Heart left ventricle (tissue), 16 donors: Measurements from ENCODE around the gene C1QTNF1. TPM values are rescaled to one million over a fixed set of nuclear protein-coding genes. Genes with fewer than 3 reads are reported as not detected.
A peak's percentile ranks its signal among the peaks of the same experiment; 100 is the strongest.

Experiments used
- ATAC-seq, 4 donors: fragments of 200-7000 bp; cut with Tn5 transposase; one replicate each; pipeline ENCODE4 v1.9.1; 2020 to 2022; ENCODE audit warnings: moderate library complexity in 4 of 4, mild to moderate bottlenecking in 3 of 4, moderate number of reproducible peaks in 1 of 4
- DNase-seq, 5 donors: peaks; one replicate each; pipeline ENCODE4 v3.0.0-alpha.2; 2020
- H3K27ac ChIP-seq, 12 donors: fragments of 200-600 bp; sonication (generic) in 4 of 12; one replicate each; pipeline versions ENCODE4 v1.5.0 to v1.8.0; 2016 to 2022; ENCODE audit warnings: mild to moderate bottlenecking in 2 of 12
- H3K27me3 ChIP-seq, 9 donors: fragments of 200-600 bp; sonication (generic) in 2 of 9; one replicate each; pipeline versions ENCODE4 v1.5.1 to v1.8.0; 2016 to 2022; ENCODE audit warnings: mild to moderate bottlenecking in 3 of 9
- H3K36me3 ChIP-seq, 9 donors: fragments of 200-600 bp; sonication (generic) in 2 of 9; one replicate each; pipeline versions ENCODE4 v1.5.0 to v1.8.0; 2018 to 2022; ENCODE audit warnings: mild to moderate bottlenecking in 2 of 9
- H3K4me1 ChIP-seq, 12 donors: fragments of 200-600 bp; sonication (generic) in 4 of 12; one replicate each; pipeline versions ENCODE4 v1.5.0 to v1.8.0; 2016 to 2022; ENCODE audit warnings: mild to moderate bottlenecking in 3 of 12
- H3K4me3 ChIP-seq, 12 donors: fragments of 200-600 bp; sonication (generic) in 4 of 12; one replicate each; pipeline versions ENCODE4 v1.5.0 to v1.8.0; 2017 to 2022; ENCODE audit warnings: mild to moderate bottlenecking in 9 of 12, moderate library complexity in 4 of 12
- H3K9me3 ChIP-seq, 12 donors: fragments of 200-600 bp; sonication (generic) in 4 of 12; one replicate each; pipeline versions ENCODE4 v1.5.0 to v1.8.0; 2016 to 2022; ENCODE audit warnings: mild to moderate bottlenecking in 1 of 12
- POLR2A ChIP-seq, 2 donors: fragments of 450-650 bp; IDR thresholded peaks; one replicate each; pipeline ENCODE4 v1.6.1; 2017; ENCODE audit warnings: antibody characterized with exemption in 2 of 2, mild to moderate bottlenecking in 2 of 2, moderate library complexity in 2 of 2
- WGBS, 4 donors: extraction: QIAGEN DNeasy Blood & Tissue Kit in 2 of 4; methylation state at CpG; one replicate each; pipeline versions ENCODE4 v1.1.5 to v1.1.7; 2013 to 2018; 5-methylcytosine and 5-hydroxymethylcytosine counted together
- intact Hi-C, 10 donors: fragments of 100-400 bp; cut with DNase I; formaldehyde crosslinking; loops; one replicate each; pipeline versions ENCODE4 v1.11.1 to v1.14.2; 2022
- polyA plus RNA-seq, 2 donors: library from polyadenylated mRNA; stranded (reverse); fragments of 200-250 nt; gene quantifications; one replicate each; pipeline ENCODE4 v1.2.3, GENCODE V29; 2013
- total RNA-seq, 9 donors: library from RNA; depleted of rRNA in 2 of 9; stranded (reverse); fragments of >200 nt in 2 of 9; fragmentation: NEBNext Ultra II Directional in 3 of 9; extraction: Animal tissue kit (Norgen Biotek cat#: 25700) in 3 of 9; gene quantifications; one replicate each; pipeline versions ENCODE4 v1.1.0 to v1.2.4, GENCODE V29; 2016 to 2023
- TF ChIP-seq, protein P1 (sequence below), 12 donors: fragments of 200-600 bp; sonication (generic) in 4 of 12; IDR thresholded peaks; one replicate each; pipeline versions ENCODE4 v1.5.0 to v1.8.0; 2018 to 2022; ENCODE audit warnings: antibody characterized with exemption in 12 of 12, mild to moderate bottlenecking in 5 of 12
- donor health status: ischemic (EF 13 %, LVEDD 7.1; RV severe dilation, severe dysfunction).
- donor health status: healthy with polysubstance abuse.
- donor health status: DM: no; HTN: yes; CAD: no.
- donor health status: DM: no; HTN: no; CAD: no.
- donor health status: ischemic (EF 25% LVEDD 6.9; RV normal size, moderate dysfunction).
- donor health status: ischemic (EF 25% LVEDD 5.7; RV mildly dilated, moderate dysfunction).
- donor health status: healthy.
- donor health status: DM: yes; HTN: yes; CAD: no.
- donor health status: ischemic (EF 35%, LVEDD 5.7; RV mildly dilated, moderate dysfunction).
- donor health status: nonischemic (EF 11% LVEDD 7.7; RV severe dilation, severe dysfunction).
- donor health status: DM: yes; HTN: yes; CAD: no.
- donor health status: PGD.
- donor health status: ischemic (EF 29% LVEDD 5.4; RV normal size, mild dysfunction).
- donor health status: nonischemic (EF 23%, LVEDD 6.1; RV moderate dilation, normal function).

C1QTNF1 gene
- total and polyA plus RNA-seq, 11 donors = 37.0 to 406 (median 85.5) TPM

DNA sequence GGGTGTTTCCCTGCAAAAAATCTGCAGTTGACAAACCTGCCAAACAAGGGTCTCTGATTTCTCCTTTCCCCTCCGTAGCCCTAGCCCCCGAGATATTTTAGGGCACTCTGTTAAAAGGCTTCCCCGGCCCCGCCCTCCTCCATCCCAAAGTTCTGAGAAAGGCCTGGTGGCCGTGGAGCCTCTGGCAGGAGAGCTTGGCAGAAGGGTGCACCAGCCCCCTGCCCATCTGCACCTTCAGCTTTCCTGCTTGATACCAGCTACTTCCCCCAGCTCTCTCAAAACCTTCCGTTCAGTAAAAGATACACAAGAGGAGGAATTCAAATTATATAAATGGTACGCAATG, 13.7 kb upstream of the C1QTNF1 start:
- Histone ChIP-seq H3K4me3 (peak overlapping the region in 11 of 12 donors; percentile 57 to 100 (median 86)), H3K4me1 (peaks cover 7 to 46% (median 32%) of the 10 kb centered on the region in 12 donors), H3K27ac (peak overlapping the region; percentile 68 to 94 (median 88)), H3K9me3 (no peaks in the 10 kb centered on the region), H3K36me3 (peaks cover 0 to 5% (median 0%) of the 10 kb centered on the region in 9 donors), H3K27me3 (no peaks in the 10 kb centered on the region)
- intact Hi-C loops = loop anchor here in 4 of 10 donors (10.0 kb wide), 2 partner anchors 75 to 385 kb away; no protein-coding TSS in a partner anchor
- no peak for TF ChIP-seq POLR2A (IDR thresholded peaks at IDR 0.05)
- TF ChIP-seq, protein P1, sequence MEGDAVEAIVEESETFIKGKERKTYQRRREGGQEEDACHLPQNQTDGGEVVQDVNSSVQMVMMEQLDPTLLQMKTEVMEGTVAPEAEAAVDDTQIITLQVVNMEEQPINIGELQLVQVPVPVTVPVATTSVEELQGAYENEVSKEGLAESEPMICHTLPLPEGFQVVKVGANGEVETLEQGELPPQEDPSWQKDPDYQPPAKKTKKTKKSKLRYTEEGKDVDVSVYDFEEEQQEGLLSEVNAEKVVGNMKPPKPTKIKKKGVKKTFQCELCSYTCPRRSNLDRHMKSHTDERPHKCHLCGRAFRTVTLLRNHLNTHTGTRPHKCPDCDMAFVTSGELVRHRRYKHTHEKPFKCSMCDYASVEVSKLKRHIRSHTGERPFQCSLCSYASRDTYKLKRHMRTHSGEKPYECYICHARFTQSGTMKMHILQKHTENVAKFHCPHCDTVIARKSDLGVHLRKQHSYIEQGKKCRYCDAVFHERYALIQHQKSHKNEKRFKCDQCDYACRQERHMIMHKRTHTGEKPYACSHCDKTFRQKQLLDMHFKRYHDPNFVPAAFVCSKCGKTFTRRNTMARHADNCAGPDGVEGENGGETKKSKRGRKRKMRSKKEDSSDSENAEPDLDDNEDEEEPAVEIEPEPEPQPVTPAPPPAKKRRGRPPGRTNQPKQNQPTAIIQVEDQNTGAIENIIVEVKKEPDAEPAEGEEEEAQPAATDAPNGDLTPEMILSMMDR (IDR thresholded peaks at IDR 0.05) = no peak
- DNase-seq (peak in 2 of 5 donors; percentile 34 to 51), ATAC-seq (no peak)
- 62 to 70% (median 66%) methylated on average over 7 of the region's 7 CpGs for whole genome bisulfite sequencing, 4 donors

DNA sequence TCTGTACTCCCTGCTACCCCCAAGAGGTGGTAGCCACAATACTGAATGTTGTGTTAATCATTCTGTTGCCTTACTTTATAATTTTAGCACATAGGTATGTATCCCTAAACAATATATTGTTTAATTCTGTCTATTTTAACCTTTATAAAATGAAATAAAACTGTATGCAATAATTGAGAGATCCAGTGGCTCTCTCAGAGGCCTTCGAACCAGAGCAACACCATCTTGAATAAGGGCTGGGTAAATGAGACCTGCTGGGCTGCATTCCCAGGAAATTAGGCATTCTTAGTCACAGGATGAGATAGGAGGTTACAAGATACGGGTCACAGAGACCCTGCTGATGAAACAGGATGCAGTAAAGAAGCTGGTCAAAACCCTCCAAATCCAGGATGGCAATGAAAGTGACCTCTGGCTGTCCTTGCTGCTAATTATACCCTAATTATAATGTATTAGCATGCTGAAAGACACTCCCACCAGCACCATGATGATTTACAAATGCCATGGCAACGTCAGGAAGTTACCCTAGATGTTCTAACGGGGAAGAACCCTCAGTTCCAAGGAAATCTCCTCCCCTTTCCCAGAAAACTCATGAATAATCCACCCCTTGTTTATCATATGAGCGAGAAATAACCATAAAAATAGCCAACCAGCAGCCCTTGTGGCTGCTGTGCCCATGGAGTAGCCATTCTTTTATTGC, 12.4 kb upstream of the C1QTNF1 start:
- 69 to 80% (median 77%) methylated on average over 5 of the region's 5 CpGs for WGBS, 4 donors

DNA sequence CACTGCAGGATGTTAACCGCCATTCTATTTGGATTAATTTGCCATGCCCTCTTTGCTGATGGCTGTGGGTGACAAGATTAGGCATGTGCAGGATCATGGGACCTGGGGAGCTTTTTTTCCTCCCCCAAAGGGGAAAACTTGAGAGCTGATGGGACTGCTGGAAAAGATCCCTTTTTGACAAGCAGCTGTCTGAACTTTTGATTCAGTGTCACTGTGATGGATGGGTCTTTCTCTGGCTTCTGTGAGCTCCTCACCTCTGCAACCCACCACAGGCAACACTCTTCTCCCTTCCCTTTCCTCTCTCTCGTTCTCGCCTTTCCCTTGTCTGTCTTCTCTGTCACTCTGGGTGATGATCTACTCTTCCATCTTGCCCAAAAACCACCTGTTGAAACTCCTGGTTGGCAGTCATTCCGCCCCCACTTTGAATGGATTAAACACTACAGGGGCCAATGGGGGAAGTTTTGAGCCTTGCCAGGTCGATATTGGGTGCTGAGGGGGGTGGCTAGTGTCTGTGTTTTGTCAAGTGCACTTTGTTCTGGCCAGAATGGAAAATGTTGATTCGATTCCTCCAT, 11.3 kb upstream of the C1QTNF1 start:
- no peak for DNase-seq
- no peak for ATAC-seq
- H3K27ac ChIP-seq = no peak overlapping the region
- no peak for TF ChIP-seq POLR2A (IDR thresholded peaks at IDR 0.05)
- TF ChIP-seq, protein P1 (IDR thresholded peaks at IDR 0.05) = no peak
- H3K4me1 ChIP-seq = peaks cover 5 to 24% (median 19%) of the 10 kb centered on the region in 12 donors
- WGBS, 4 donors = 72 to 76% (median 74%) methylated on average over 6 of the region's 6 CpGs
- H3K4me3 ChIP-seq = no peak overlapping the region
- no peaks in the 10 kb centered on the region for H3K27me3 ChIP-seq
- intact Hi-C loops = loop anchor here in 4 of 10 donors (10.0 kb wide), 2 partner anchors 72 to 382 kb away; no protein-coding TSS in a partner anchor
- no peaks in the 10 kb centered on the region for H3K9me3 ChIP-seq
- peaks cover 0 to 2% (median 0%) of the 10 kb centered on the region in 9 donors for H3K36me3 ChIP-seq

More for the DNA sequence above, 12.4 kb upstream of the C1QTNF1 start:
- TF ChIP-seq, protein P1 (IDR thresholded peaks at IDR 0.05) = no peak
- no peak for TF ChIP-seq POLR2A (IDR thresholded peaks at IDR 0.05)
- Histone ChIP-seq H3K9me3 (no peaks in the 10 kb centered on the region), H3K36me3 (peaks cover 0 to 5% (median 0%) of the 10 kb centered on the region in 9 donors), H3K4me3 (no peak overlapping the region), H3K4me1 (peaks cover 7 to 33% (median 22%) of the 10 kb centered on the region in 12 donors), H3K27ac (no peak overlapping the region), H3K27me3 (no peaks in the 10 kb centered on the region)
- intact Hi-C loops = loop anchor here in 4 of 10 donors (10.0 kb wide), 2 partner anchors 73 to 383 kb away; no protein-coding TSS in a partner anchor
- no peak for ATAC-seq
- DNase-seq = no peak

DNA sequence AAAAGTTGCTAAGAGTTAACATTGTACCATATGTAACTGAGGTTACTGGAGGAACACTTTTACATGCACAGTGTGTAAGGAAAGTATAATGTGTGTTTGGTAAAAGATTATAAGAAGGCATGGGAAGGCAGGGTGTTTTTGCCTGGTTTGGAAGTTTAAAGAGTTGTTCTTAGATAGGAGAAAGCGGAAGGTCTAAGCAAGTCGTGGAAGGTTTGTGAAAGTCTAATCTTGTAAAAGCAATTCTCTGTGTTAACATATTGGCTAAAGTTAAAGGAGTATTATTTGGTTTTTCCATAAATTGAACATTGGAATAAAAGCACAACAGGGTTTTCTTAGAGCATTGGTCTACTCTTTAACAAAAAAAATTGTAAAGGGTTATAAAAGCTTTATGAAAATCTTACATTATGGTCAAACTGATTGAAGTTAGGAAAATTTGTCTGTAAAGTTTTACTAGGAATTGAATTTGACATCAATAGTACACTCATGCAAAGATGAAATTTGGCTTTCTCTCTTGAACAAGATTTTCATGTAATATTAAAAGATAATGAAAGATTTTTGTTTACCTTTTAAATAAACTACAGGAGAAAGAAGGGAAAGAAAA, 9.7 kb upstream of the C1QTNF1 start:
- DNase-seq = no peak
- Histone ChIP-seq H3K36me3 (no peaks in the 10 kb centered on the region), H3K9me3 (no peaks in the 10 kb centered on the region), H3K4me3 (no peak overlapping the region), H3K4me1 (peaks cover 0 to 10% (median 5%) of the 10 kb centered on the region in 12 donors), H3K27me3 (no peaks in the 10 kb centered on the region), H3K27ac (no peak overlapping the region)
- intact Hi-C loops = loop anchor here in 4 of 10 donors (10.0 kb wide), 2 partner anchors 71 to 381 kb away; no protein-coding TSS in a partner anchor
- TF ChIP-seq, protein P1 (IDR thresholded peaks at IDR 0.05) = no peak
- no peak for TF ChIP-seq POLR2A (IDR thresholded peaks at IDR 0.05)
- 75 to 89% (median 84%) methylated on average over 2 of the region's 2 CpGs for WGBS, 4 donors
- no peak for ATAC-seq
